AG09319 (cell line): Measurements from ENCODE around the gene SDC3.
A peak's percentile ranks its signal among the peaks of the same experiment; 100 is the strongest.

ENCODE experiments used
- DNase-seq: peaks from one replicate; pipeline ENCODE4 v3.0.0-alpha.2; 2010; ENCODE audit warnings: low read depth; ENCODE audit errors: extremely low read depth
- TF ChIP-seq, protein P1 (sequence below): IDR thresholded peaks from 2 replicates; pipeline ENCODE4 v1.5.1; 2011; ENCODE audit warnings: low read depth, mild to moderate bottlenecking, inconsistent platforms, low read length, moderate library complexity

The SDC3 gene

DNA sequence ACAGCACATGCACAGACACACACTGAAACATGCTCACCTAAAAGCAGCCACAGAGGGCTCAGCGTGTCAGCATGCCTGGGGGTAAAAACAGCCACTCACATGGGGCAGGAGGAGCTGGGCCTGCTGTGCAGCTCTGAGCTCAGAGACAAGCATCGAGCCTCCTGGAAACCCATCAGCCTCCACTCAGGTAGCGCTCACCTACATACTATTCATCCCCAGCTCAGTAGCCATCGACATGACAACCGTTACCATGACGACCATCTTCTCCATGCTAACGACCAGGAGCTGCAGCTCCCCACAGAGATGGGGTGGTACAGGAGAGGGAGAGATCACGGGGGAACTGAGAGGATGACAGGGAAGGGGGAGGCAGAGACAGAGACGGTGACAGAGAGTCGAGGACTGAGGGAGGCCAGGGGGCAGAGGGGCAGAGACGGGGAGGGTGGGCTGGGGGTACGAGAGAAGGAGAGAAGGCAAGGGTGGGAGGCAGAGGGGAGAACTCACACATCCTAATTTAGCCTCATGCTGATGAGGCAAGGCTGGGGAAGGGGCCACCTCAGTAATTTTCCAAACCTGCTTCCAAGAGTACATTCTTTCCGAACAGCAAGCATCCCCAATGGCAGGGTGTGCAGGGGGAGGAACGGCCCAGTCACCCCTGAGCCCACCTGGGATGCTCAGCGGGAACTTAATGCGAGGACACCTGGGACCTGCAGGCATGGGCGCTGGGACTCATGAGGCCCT is 28.4 kb downstream of the SDC3 start:
- no peak for DNase-seq
- TF ChIP-seq, protein P1, sequence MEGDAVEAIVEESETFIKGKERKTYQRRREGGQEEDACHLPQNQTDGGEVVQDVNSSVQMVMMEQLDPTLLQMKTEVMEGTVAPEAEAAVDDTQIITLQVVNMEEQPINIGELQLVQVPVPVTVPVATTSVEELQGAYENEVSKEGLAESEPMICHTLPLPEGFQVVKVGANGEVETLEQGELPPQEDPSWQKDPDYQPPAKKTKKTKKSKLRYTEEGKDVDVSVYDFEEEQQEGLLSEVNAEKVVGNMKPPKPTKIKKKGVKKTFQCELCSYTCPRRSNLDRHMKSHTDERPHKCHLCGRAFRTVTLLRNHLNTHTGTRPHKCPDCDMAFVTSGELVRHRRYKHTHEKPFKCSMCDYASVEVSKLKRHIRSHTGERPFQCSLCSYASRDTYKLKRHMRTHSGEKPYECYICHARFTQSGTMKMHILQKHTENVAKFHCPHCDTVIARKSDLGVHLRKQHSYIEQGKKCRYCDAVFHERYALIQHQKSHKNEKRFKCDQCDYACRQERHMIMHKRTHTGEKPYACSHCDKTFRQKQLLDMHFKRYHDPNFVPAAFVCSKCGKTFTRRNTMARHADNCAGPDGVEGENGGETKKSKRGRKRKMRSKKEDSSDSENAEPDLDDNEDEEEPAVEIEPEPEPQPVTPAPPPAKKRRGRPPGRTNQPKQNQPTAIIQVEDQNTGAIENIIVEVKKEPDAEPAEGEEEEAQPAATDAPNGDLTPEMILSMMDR, result no peak

DNA sequence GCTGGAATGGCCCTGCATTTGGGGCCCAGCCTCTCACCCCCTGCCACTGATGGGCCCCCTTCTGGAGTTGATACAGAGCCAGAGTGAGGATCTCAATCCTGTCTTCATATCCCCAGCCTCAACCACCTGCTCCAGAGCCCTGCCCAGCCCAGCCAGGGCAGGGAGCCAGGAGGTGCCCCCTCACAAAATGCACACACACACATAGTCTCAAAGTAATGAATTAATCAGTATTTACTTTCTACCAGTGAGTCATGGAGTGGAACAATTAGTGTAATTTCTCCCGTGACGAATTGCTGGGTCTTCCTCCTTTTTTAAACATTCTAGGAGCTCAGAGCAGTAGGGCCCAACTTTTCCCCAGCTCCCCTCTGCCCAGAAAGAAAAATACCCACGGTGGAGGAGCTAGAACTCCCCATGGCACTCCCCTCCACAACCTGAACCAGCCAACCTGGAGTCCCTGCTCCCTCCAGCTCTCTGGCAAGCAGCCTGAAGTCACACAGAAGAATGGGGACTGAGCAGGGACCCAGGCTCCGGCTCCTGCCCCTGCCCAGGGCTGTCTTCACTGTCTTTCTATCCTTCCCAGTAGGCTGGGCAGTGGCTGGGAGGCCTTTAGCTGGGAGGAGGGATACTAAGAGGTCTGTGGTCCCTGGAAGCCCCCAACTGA is 29.3 kb downstream of the SDC3 start:
- DNase-seq, result no peak
- TF ChIP-seq, protein P1, result no peak

DNA sequence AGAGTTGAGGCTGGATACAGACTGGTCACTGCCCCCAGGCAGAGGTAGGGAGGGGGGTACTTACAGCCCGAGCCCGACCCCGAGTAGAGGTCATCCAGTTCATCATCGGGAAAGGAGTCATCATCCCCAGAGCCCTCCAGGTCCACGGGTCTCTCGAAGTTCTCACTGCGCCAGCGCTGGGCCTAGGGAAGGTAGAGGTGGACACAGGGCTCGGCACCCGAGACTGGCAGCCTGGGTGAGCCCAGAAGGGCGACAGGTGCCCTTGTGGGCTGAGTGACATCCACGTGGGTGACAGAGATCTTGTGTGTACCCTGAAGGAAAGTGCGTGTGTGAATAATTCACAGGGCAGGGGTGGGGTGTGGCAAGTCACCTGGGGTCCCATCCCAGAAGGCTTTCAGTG is 30.0 kb downstream of the SDC3 start:
- TF ChIP-seq, protein P1, result no peak
- DNase-seq, result no peak

DNA sequence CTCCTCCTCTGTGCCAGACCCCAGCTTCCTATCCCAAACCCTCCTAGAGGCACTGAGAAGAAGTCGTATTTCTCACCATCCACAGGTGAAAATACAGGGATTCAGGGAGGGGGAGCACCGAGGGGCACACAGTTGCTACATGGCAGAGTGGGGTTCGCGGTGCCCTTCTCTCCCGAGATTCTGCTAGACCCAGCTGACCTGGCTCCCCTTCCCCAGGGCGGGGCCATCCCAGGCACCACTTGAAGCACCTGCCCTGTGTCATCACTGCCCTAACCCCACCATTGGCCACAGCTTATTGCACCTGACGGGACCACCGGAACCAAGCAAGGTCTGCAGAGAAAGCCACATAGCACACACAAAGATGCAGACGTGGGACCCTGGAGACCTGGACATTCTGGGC is 30.5 kb downstream of the SDC3 start:
- TF ChIP-seq, protein P1, result no peak
- DNase-seq, result no peak

DNA sequence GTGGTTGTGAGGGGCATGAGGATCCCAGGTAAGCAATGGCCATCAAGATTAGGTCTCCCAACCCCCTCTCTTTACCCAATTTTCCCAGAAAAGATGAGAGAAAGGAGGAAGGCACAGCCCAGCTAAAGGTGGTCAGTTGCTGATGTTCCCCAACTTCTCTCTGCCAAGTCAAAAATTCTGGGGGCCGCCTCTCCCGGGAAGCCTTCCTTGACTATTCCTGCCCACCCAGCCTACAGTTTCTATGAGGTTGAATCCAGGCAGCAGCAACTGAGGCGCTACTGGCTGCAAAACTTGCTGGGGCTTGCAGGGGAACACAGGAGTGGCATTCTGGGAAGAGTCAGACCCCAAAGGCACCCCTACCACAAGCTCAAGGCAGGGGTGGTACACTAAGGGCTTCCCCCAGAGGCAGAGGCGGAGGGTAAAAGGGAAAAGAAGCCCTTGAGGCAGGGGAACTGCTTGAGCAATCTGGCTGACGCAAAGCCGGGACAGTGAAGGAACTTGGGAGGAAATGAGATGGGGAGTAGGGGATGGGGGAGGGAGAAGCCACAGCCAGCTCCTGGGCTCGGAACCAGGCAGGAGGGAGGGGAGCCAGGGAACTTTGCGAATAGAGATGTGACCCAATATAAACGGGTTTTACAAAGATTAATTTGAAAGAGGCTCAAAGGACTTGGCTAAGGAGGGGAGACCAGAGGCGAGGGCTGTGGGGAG is 31.2 kb downstream of the SDC3 start:
- TF ChIP-seq, protein P1, result no peak
- DNase-seq, result peak; percentile 82

DNA sequence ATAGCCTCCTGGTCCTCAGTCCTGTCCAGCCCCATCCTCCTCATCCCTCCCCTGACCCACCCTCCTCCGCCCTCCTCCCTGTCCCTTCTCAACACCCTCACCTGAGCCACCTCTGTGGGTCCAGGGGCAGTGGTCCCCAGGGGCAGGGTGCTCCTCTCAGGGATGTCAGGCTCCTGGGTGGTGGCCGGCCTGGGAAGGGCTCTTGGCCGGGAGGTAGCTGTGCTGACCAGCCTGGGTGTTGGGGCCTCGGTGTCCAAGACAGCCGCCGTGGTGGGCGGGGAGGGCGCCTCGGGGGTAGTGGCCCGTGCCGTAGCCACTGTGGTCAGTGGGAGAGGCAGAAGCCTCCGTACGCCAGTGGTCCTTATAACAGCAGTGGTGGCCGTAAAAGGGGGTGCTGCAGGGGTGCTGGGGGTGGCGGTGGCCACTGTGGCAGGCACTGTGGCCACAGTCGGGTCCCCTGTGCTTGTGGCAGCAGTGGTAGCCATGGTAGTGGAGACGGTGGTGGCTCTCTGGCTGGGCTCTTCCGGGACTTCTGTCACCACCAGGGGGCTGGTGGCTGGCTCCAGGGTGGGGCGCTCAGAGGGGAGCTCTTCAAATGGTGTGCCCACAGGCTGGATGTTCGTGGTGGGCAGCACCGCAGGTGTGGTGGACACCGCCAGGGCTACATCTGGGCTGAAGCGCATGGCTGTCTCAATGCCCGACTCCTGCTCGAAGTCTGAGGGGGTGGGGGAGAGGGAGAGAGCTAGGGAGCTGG is 31.9 kb downstream of the SDC3 start:
- no peak for DNase-seq
- TF ChIP-seq, protein P1, result peak; percentile 4; the same call in 1 of the 2 replicates

DNA sequence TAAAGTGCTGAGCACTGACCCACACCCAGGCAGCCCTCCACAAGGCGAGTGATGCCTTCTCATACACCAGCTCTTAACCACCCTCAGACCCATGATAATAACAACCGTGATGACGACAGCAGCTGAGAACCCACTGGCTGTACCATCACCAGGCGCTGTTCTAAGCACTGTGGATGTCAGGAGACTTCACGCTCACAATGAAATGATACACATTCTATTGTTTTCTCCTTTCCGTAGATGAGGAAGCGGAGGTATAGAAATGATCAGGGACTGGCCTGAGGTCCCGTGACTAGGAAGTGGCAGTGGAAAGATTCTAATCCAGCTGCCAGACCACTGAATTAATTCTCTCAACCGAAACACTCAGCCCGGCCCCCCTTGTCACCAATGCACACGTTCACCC is 32.6 kb downstream of the SDC3 start:
- TF ChIP-seq, protein P1, result no peak
- no peak for DNase-seq
